NCI-H128 (cell line): ENCODE data around the gene LRP5.
"Not testable (repeated sequence)": the region's sequence is repeated elsewhere in the genome, so short reads cannot be mapped to it uniquely, and the experiment has no call there.

ENCODE experiments used
- DNase-seq: peaks from one replicate; lab custom pipeline; 2025; ENCODE audit not compliant: unreplicated experiment; lab: John Stamatoyannopoulos, UW

Gene LRP5

DNA sequence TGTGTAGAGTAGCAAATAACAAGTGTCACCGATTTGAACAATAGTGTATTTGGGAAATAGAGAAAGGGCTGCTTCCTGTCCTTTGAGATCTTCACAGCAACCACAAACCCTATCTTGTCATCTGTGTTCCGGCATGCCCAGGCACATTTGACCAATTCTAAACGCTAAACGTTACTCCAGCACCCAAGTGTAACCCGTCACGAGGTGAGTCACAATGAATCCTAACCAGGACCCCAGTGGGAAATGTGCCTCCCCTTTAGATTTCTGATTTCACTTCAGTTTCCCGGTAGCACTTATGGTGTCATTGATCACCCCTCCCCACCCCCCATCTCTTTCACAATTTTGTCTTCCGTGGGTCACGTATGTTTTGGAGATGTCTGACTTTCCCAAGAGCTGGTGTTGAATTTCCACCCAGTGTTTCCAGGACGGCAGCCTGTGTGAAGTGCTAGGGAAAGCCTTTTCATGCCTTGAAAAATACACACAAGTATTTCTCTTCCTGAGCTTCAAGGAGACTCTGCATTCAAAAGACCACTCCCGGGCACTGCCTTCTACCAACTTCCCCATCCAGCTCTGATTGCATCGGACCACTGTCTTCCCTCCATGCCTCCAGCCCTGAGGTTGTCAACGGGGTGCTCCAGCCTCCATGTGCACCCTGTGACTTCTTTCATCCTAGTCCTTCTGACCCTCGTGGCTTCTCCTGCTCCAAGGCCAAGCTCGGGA, 30.1 kb upstream of the LRP5 start:
- DNase-seq = no peak

DNA sequence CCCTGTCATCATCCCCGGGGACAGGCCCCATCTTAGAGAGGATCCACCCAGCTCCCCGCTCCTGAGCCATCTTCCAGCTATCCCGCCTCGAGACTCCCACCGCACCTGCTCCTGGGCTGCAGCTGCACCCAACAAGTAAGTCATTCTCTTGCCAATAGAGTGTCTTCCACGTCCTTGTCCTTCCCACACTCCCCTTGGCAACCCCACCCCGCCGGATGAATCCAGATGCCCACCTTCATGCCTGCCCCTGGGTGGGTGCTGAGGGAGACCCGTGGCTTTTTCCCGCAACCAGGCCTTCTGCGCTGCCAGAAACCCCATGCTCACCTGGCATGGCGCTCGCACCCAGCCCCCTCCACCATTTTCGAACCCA, 29.5 kb upstream of the LRP5 start:
- no peak for DNase-seq

DNA sequence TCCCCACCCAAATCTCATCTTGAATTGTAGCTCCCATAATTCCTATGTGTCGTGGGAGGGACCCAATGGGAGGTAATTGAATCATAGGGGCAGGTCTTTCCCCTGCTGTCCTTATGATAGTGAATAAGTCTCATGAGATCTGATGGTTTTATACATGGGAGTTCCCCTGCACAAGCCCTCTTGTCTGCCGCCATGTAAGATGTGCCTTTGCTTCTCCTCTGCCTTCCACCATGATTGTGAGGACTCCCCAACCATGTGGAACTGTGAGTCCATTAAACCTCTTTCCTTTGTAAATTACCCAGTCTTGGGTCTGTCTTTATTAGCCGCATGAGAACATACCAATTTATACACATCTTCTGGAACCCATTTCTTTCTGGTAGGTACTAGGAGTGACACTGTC, 27.8 kb upstream of the LRP5 start:
- not testable (repeated sequence) for DNase-seq

DNA sequence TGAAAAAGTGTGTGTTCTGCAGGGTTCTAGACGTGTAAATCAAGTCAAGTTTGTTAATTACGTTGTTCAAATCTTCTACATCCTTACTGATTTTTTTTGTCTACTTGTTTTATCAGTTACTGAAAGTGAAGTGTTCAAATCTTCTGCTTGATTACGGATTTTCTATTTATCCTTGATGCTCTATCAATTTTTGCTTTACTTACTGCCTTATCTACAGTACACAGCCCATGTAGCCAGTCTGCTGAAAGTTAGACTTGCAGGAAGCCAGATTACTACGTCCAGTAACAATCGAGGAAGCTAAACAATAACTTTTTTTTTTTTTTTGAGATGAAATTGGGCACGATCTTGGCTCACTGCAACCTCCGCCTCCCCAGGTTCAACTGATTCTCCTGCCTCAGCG, 25.0 kb upstream of the LRP5 start:
- DNase-seq = no peak

DNA sequence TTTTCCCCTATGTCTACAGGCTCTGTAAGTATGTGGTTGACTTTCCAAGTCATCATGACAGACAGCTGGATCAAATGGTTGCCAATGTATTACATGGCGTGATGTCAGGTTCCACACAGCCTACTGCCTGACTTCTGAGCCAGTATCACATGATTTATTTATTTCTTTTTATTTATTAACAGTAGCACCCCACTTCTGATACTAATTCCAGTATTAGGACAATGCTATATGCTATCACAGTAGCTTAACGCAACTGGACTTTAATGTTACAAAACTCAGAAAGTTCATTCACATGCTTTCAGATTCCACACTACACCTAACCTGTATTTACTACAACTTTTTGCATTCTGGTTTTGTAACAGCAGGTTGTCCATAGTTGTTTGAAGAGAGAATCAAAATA, 22.9 kb upstream of the LRP5 start:
- no peak for DNase-seq

DNA sequence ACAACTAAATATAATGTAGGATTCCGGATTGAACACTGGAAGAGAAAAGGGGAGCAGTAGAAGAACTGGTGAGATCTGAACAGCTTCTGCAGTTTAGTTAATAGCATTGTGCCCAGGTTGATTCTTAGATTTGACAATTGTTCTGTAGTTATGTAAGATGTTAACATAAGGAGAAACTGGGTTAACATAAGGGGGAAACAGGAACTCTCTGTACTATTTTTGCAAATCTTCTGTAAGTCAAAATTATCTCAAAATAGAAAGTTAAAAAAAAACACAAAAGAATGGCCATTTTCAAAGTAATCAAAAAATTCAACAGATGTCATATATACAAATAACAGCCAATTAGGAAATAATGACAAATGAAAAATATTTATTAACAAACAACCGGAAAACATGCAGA, 18.7 kb upstream of the LRP5 start:
- DNase-seq = no peak

DNA sequence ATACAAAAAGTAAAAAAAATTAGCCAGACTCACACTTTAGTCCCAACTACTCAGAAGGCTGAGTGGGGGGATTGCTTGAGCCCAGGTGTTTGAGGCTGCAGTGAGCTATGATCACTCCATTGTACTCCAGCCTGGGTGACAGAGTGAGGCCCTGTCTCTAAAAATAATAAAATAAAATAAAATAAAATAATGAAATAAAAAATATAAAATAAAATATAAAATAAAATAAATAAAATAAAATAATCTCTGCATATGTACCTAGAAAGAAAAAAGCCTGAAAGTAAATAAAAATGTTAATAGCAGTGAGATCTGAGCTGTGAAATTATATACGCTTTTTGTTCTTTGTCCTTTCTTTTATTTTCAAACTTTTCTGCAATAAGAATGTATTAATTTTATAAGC, 17.1 kb upstream of the LRP5 start:
- DNase-seq = no peak

DNA sequence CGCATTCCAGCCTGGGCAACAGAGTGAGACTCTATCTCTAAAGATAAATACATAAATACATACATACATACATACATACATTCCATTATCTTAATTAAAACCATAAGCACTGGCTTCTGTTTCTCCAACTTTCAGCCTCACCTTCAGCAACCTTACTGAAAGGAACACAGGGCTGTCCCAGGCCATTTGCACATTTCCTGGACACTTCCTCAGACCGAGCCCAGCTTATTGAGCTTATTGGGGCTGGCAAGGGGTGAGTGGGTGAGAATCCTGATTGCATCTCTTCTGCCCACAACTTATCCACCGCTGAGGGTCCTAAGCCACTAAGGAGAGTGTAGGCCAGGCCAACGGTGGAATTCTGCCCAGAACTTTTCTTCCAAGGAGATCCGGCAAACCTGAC, 16.5 kb upstream of the LRP5 start:
- DNase-seq = no peak

DNA sequence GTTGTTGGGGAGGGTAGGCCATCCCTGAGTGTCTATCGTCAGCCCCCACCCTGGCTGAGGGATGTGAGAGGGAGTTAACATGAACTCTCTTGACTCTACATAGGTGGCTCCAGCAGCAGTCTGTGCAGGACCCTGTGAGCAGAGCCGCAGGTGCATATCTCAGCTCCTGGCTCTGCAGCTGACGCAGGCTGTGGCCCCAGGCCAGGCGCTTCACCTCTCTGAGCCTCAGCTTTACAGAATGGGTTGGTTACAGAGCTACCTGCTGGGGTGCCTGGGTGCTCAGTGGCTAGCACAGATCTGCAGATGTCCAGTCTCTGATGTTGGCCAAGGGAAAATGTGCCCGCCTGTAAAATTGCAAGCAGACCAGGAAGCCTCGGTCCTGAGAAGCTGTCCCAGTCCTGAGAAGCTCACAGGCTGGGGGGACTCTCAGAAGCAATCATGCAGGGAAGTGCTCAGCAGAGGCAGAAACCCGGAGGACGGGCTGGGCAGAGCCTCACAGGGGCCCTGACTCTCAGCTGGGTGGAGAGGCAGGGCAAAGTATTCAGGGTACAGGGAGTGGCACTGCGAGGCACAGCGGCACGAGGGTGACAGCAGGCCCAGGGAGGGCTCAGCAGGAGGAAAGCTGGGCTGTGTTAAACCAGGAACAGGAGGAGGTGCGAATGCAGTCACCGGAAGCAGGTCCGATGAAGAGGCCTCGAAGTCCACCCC, 15.9 kb upstream of the LRP5 start:
- DNase-seq = no peak

DNA sequence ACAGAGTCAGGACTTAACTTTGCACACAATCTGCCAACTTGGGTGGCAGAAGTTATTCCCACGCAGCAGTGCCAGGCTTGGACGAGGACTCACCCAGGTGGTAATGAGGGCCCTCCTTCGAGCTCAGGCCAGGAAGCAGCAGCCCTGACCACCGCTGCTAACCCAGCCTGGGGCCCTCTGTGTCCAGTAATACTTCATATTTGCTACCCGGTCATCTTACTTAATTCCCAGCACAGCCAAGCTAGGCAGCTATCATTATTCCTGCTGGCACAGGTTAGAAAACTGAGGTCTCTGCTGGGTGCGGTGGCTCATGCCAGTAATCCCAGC, 15.4 kb upstream of the LRP5 start:
- DNase-seq = no peak

DNA sequence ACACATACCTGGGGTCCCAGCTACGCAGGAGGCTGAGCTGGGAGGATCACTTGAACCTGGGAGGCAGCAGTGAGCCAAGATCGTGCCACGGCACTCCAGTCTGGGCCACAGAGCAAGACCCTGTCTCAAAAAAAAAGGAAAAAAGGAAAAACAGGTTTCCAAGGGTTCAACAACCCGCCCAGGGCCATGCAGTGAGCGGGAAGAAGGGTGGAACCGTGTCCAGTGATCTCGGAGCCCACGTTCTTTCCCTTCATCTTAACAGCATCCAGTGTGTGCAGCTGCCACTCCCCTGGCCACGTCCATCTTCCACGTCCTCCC, 14.9 kb upstream of the LRP5 start:
- DNase-seq = no peak

DNA sequence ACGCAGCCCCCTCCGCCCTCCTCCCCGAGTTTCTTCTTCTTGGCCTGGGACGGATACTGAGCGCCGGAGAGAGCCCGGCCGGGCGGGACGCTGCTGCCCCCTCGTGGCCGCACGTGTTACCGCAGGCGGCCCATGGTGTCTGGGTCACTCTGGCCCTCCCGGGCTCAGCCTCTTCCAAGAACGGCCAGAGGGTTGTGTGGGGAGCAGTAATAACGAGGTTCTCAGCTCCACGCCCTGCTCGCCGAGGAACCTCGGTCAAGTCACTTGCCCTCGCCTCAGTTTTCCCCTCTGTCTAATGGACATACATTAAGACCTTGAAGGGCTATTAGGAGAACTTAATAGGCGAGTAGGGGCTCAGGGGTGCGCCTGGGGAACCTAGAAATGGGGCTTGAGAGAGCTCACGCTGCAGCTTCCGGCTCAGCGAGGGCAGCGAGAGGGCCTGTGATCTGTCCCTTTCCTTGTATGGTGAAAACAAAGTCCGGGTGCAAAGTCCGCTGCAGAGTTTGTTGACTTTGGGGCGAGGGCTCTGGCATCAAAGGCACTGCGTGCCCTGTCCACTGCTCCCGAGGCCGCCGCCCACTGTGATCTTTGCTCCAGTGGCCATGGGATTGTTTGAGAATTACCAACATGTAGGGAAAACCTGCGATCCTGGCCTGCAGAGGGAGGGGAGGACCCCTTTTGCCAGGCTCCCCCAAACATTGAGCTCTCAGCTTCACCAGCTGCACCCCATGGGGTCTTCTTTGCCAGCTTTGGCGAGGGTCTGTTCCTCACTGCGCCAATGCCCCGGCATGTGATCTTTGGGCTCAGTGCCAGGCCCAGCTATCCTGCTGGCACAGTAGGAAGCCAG, 14.4 kb upstream of the LRP5 start:
- DNase-seq = no peak

DNA sequence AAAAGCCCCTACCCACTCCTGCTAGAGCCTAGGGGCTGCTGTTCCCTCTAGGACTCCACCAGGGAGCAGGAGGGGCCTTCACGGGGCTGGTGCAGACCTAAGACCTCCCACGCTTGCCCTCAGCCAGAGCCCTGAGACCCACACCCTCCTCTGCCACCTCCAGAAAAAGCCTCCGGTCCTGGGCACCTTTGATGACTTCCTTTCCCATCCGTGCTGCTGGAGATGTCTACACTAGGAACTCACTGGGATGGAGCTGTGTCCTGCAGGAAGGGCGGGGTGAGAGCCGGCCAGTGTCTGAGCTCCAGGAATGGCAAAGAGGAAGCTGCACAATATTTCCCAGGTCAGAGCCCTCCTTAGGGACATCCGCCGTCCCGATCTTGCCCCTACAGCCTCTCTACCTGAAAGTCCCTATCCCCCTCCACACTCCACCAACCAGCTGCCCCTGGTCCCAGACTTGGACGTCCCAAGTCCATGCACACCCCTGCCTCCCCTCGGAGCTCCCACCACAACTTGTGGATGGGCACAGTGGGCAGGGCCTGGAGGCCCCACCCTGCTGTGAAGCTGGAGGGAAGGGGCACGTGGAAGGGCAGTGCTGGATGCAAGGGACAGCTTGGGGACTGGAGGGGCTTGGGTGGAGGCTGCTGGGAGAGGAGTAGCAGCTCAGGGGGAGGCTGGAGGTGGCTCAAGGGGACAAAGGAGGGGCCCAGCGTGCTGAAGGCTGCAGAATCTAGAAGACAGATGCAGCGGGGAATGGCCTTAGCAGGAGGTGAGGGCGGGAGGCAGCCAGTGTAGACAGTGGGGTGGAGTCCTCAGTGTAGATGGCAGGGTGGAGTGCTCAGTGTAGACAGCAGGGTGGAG, 13.5 kb upstream of the LRP5 start:
- no peak for DNase-seq

DNA sequence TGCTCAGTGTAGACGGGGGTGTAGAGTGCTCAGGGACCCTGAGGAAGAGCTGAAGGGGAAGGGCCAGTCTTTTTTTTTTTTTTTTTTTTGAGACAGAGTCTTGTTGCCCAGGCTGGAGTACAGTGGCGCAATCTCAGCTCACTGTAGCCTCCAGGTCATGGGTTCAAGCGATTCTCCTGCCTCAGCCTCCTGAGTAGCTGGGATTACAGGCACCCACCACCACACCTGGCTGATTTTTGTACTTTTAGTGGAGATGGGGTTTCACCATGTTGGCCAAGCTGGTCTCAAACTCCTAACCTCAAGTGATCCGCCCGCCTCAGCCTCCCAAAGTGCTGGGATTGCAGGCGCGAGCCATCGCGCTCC, 12.9 kb upstream of the LRP5 start:
- not testable (repeated sequence) for DNase-seq

DNA sequence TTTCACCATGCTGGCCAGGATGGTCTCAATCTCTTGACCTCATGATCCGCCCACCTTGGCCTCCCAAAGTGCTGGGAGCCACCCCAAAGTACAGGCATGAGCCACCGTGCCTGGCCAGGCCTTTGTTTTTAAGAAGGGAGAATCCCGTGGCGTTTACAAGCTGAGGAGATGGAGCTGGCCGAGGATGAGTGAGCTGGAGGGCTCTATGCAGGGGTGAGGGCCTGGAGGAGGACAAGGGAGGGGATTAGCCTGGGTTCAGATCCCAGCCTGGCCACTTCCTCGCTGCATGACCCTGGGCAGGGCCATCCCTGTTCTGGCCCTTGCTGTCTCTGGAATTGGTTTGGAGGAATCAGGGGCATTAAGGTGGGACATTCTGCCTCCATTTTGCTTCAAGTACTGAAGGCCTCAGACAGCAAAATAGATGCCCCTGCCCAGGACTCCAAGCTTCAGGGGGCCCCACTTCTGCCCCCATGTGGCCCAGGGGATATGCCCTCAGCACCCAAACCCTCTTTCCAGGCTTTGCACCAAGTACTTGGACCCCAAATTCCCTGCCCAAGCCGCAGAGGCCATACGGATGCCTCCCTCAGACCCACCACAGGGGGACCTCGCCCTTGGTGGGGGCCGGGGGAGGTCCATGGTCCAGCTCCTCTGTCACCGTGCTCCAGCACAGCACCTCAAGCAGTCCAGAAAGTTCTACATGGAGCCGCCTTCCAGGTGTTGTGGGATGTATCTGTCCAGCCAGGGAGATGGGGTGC, 12.1 kb upstream of the LRP5 start:
- no peak for DNase-seq

DNA sequence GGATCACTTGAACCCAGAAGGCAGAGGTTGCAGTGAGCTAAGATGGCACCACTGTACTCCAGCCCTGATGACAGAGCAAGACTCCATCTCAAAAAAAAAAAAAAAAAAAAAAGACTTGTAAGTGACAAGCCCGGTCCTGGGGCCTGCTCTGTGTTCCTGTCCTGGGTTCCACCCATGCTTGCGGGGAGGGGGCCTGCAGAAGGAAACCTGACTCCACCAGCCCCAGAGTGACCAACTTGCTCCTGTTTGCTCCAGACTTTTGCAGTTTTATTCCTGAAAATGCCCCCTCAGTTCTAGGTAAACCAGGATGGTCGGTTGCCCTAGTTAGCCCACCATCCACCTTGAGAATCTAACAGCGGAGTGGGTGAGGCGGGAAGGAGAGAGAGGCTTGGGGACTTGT, 10.1 kb upstream of the LRP5 start:
- DNase-seq = no peak

DNA sequence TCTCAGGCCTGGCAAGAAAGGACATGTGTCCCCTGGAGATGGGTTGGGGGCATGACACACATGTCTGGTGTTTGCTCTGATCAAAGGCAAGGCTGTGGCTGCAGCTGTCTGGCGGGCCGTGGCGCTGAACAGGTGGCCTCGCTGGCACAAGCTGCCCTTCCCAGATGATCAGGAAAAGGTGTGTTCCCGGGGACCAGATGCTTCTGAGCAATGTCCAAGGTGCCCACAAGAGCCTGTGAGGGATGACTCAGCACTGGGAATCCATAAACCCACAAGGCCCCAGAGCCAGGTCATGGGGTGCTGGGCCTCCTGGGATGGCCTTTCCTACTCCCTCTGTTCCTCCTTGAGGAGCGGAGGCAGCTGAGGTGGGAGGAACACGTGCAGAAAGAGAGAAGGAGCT, 9.7 kb upstream of the LRP5 start:
- DNase-seq = no peak

DNA sequence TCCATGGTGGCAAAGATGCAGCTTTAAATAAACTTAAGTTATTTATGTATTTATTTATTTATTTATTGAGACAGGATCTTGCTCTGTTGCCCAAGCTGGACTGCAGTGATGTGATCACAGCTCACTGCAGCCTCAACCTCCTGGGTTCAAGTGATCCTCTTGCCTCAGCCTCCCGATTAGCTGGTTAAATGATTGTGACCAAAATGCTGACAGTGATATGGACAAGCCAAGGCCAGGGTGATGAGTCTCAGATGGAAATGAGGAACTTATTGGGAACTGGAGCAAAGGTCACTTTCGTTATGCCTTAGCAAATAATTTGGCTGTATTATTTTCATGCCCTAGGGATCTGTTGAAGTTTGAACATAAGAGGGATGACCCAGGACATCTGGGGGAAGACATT, 9.3 kb upstream of the LRP5 start:
- DNase-seq = no peak

DNA sequence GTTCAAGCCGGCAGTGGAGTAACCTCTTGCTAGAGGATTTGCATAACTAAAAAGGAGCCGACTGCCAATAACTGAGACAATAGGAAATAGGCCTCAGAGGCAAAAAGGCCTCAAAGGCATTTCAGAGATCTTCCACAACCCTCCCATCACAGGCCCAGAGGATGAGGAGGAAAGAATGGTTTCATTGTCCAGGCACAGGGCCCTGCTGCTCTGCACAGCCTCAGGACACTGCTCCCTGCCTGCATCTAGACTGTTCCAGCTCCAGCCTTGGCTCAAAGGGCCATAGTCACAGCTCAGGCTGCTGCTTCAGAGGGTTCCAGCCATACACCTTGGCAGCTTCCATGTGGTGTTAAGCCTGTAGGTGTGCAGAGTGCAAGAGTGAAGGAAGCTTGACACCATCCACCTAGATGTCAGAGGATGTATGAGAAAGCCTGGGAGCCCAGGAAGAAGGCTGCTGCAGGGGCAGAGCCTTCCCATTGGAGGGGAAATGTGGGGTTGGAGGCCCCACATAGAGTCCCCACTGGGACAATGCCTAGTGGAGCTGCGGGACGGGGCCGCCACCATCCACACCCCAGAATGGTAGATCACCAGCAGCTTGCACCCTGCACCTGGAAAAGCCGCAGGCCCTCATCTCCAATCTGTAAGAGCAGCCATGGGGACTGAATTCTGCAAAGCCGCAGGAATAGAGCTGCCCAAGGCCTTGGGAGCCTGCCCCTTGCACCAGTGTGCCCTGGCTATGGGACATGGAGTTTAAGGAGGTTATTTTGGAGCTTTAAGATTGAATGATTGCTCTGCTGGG, 8.2 kb upstream of the LRP5 start:
- no peak for DNase-seq

DNA sequence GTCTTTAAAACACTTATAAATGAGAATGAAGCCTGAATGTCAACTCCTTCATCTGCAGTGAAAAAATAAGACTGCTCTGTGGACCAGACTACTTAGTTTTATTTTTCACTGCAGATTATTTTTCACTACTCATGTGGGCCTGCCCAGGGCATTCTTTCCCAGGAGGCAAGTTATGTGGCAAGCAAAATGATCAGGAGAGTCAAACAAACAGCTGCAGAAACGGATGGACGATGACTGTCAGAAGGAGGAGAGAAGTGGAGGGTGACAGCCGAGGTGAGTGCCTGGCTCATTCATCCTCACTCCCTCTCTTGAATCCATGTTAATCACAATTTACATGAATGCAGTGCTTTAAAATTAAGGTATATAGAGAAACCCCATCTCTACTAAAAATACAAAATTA, 5.8 kb upstream of the LRP5 start:
- no peak for DNase-seq
